NCI-H748 (cell line): ENCODE measurements around the gene SHOC2.

Experiments used
- DNase-seq: peaks from one replicate; lab custom pipeline; 2025; ENCODE audit not compliant: unreplicated experiment; lab: John Stamatoyannopoulos, UW

The SHOC2 gene

GRCh38 chr10:110979611-110980010, 60.2 kb downstream of the SHOC2 start:
- DNase-seq: no peak

GRCh38 chr10:110980807-110981206, 61.4 kb downstream of the SHOC2 start:
- DNase-seq: no peak

- DNase-seq: no peak
These were observed 64.1 kb downstream of the SHOC2 start for GRCh38 chr10:110983466-110983865.

GRCh38 chr10:110985497-110986275, 66.3 kb downstream of the SHOC2 start:
- no peak for DNase-seq

- DNase-seq: no peak
These were observed 69.6 kb downstream of the SHOC2 start for GRCh38 chr10:110989016-110989415.

DNA sequence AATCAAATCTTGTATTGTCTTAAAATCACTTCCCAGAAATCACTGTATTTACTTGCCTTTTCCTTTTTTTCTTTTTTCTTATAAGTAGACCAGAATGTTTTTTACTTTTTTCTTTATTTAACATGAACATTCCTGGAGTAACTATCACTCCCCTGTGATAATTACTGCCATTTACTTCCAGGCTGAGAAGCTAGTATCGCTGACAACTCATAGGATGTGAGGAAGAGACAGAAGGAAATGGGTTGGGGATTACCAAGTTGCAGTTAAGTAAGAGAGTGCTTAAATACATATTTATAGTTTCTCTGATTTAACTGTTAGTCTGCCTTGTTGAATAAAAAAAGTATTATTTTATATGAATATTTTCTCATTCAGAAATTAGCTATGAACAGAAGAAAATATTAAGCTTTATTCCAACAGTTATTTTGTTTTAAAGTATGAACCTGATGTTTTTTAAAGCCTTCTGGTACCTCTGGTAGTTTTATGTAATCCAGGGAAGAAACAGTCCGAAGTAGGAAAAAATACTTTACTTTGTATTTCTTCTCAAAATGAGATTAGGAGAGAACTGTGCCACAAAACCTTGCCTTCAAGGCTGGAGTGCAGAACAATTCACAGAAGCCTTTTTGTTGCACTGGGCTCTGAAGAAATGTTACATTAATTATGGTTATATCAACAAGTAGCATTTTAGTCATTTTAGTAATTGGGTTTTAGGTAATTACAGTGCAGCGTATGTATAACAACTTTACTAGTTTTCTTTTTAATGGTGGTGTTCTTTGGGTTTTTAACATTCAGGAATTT, 72.8 kb downstream of the SHOC2 start:
- DNase-seq: no peak

DNA sequence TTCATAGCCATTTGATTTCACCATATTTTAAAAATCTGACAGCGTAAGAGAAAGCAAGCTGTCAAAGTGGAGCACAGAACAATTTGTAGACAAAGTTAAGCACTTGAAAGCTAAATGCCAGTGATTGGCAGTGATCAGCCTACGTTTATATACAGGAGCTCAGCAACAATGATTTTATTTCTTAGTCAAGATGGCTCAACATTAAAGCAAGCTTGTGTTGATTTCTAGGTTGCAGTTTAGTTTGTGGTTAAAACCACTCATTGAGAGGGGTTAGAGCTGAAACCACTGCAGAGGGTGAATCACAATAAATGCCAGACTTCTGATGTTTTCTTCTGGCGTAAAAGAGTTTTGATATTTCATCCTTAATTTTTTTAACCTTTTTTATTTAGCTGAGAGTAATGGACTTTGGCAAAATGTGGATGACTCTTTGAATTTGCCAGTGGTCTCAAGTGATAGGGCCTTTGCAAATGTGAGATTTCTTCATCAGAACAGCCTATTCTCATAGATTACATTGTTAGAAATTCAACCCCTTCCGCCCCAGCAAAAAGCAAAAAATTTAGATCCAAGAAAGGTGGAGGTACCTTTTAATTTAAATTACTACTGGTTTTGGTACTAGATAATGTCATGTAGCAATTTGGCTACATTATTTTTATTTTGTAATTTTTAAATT, 73.8 kb downstream of the SHOC2 start:
- DNase-seq: no peak

DNA sequence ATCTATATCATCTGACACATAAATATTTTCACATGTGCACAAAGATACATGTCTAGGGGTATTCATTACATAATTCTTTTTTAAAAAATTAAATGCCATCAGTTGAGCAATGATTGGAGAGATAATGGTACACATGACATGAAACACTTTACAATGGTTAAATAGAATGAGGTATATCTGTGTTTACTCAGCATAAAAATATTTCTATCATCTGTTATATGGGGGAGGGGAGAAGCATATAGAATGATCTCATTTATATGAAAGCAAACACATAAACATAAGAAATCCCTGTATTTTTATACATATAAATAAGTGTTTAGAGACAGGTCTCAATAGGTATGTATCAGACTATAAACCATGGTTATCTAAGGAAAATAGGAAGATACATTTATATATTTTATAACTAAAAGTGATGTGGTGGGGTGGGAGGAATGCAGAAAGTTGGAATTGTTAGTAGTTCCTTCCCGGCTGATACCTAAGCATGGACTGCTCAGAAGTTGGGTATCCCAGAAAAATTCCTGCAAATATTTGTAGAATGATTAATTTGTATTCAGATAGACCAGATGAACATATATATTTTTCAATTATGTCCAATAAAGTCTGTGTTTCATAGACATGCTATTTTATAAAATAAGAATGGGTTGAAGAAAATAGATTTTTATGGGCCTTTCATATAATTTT, 75.1 kb downstream of the SHOC2 start:
- no peak for DNase-seq

DNA sequence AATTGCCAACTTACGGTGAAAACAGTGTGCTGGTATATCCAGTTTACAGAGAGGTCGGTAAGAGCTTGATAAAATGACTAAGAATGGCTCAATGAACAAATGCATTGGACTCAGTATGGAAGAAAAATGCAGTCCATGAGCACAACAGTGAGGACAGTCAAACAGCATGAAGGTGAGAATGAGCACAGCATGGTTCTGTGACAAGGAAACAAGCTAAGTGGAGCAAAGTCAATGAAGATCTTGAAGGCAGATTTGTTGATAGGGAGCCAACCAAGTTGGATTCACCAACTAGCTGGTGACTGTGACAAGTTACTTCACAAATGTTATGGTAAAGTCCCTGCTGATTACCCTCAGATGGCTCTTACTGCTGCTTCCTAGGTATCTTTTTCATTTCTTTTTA, 75.9 kb downstream of the SHOC2 start:
- no peak for DNase-seq

DNA sequence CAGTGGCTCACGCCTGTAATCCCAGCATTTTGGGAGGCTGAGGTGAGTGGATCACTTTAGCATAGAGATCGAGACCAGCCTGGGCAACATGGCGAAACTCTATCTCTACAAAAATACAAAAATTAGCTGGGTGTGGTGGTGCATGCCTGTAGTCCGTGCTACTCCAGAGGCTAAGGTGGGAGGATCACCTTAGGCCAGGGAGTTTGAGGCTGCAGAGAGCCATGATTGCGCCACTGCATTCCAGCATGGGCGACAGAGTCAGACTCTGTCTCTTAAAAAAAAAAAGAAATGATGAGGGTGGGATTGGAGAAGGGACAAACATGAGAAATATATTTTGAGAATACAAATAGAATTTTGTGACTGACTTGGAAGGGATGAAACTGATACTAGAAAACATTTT, 76.9 kb downstream of the SHOC2 start:
- no peak for DNase-seq

DNA sequence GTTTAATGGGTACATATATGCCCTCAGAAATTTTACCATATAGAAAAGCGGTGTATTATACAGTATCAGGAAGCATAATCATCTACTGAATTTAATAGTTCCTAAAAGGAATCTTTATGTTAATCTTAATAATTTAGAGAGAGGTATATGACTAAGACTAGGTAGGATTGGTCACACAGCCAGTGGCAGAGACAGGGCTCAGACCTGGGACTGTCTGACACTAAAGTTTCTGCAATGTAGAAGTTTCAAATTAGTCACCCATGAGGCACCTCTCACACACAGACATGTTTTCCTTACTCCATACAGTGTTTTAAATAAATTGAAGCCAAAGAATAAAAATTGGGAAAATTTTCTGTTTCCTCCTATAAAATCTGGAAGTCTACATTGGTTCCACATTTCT, 84.6 kb downstream of the SHOC2 start:
- no peak for DNase-seq

DNA sequence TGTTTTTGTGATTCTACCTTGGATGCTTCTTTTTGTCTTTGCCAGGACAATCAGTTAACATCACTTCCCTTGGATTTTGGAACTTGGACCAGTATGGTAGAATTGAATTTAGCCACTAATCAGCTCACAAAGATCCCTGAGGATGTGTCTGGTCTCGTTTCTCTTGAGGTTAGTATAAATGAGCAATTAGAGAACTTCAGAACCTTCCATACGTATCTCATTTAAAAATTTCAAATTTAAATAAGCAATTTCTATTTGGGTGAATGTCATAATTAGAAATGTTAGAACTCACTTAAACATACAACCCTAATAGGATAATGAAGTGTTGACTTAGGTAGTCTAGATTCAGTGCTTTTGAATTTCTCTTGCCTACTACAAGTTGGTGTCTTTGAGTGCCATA, 88.1 kb downstream of the SHOC2 start:
- no peak for DNase-seq

DNA sequence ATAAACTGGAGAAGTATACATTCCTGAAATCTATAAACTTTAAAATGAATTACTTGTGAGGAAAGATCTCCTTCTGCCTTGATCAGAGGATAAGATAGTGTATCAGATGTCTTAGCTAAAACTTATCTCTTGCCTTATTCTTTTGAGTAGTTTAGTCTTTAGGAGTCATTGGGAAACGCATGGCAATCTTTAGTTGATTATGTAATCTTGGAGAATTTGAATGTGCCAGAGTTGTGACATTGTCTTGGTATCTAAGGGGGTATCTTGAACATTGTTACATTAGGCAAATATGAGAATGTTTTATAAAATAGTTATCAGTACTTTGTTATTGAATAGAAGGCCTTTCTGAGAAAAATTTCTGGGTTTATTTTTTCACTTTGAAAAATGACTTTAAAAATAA, 95.8 kb downstream of the SHOC2 start:
- no peak for DNase-seq

DNA sequence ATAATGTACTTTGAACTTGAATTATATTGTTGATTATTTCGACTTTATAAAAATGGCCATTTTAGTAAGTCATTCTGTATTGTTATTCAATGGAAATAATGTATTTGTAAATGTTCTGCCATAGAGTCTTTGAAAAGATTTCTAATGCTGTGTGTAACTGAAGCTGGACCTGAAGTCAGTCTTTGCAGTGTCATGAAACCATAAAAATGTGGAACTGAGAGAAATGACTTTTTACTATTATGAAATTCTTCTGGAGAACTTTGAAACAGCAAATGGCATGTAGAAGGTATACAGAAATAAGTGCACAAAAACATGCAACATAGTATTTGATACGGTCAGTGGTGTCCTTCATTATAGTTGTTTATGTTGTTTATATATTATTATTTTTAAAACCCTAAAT, 97.7 kb downstream of the SHOC2 start:
- no peak for DNase-seq

GRCh38 chr10:111018021-111018420, 98.6 kb downstream of the SHOC2 start:
- no peak for DNase-seq

DNA sequence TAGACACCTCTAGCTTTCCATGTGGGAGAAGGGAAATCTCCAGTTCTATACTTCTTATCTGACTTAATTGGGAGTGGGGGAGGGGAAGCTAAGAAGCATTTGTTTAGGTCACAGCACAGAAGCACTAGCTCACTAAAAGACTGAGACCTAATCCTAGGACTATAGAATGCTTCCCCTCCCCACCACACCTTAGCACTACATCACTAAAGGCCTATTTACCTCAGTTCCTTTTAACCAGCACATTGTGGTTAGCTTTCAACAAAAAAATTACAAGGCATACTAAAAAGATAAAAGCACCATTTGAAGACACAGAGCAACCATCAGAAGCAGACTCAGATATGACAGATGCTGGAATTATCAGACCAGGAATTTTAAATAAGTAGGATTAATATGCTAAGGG, 103.7 kb downstream of the SHOC2 start:
- no peak for DNase-seq

GRCh38 chr10:111030042-111030750, 110.8 kb downstream of the SHOC2 start:
- no peak for DNase-seq

DNA sequence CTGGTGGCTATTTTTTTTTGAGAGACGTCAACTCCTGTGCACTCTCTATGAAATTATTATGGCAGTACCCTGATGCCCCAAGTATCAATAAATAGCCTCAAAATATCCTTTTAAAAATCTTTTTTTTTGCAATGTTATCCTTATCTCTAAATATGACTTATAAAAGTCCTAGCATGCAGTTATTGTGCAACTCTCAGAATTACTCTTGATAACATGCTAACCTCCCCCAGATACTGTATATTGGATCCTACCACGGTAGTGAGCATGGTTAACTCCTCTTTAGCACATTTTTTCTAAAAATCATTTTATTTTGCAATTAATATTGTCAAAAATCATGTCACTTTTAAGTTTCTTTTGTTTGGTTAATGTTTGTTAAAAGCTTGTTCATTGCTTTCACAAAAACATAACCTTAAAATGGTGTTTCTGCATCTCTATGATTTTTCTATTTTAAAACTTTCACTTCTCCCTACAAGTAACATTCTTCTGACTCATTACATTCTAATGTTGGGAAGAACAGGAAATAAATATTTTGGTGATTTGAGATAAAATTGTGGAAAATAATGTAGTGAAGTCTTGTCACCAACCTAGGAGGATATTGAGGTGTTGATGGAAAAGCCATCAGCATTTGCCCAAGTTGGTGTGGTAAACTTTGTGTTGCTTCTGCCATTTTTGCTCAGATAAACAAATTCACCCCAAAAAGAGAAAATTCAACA, 115.3 kb downstream of the SHOC2 start:
- no peak for DNase-seq

DNA sequence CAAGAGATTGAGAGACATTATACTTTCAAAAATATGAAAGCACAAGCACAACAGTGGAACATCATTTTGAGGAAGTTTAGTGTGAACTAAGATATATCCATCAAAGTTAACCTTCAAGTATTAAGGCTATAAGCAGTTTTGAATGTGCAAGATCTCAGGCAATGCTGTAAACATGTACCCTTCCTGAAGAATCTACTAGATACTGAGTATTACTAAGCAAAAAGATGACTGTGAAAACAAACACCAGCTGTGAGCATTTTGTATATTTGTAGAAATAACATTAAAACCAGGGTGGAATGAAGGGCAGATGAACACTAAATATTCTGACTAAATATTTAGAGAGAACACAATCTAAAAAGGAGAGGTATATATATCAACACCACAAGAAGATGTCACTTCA, 116.1 kb downstream of the SHOC2 start:
- DNase-seq: no peak

GRCh38 chr10:111037858-111038257, 118.5 kb downstream of the SHOC2 start:
- DNase-seq: no peak
